HG03442 (cell line): ENCODE measurements around the gene ZBED5.
"Not testable (repeated sequence)": the region's sequence is repeated elsewhere in the genome, so short reads cannot be mapped to it uniquely, and the experiment has no call there.

ENCODE experiments used
- ATAC-seq: cut with Tn5 transposase; IDR thresholded peaks from one replicate; pipeline ENCODE4 v1.9.1; 2021; ENCODE audit warnings: mild to moderate bottlenecking, moderate library complexity; ENCODE audit not compliant: unreplicated experiment

ZBED5 gene

DNA sequence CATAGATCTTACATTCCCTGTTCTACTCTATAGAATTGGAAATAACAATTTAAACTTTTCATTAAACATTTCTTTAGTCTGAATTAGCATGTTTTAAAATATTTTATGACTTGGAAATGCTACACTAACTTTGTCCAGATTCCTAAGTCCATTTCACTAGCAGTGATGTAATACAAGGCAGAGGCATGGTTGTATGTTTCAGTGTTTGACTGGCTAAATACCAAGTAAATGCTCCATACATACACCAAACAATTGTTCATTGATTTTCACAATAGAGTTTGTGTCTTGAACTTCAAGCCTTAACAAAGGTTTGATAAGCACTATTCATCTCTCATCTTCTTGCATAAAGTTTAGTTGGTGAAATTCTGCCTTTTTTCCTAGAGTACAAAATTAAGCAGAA lies 13.5 kb downstream of the ZBED5 start:
- no peak for ATAC-seq

GRCh38 chr11:10838881-10839280 lies 19.0 kb downstream of the ZBED5 start:
- ATAC-seq, result no peak

DNA sequence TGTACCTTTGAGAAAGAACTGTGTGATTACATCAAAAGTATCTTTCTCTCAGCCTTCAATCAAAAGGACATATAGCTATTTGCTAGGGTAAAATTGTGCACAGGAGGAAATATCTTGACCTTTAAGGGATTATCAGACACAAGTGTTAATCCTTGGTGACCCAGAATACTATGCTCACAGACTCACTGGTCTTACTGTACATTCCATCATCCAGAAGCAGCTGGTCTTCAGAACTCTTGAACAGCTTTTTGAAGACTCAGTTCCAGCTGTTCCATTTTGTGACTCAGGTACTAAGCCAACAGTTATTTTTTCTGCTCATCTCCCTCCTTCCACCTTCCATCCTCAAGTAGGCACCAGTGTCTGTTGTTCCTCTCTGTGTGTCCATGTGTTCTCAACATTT lies 19.8 kb downstream of the ZBED5 start:
- no peak for ATAC-seq

DNA sequence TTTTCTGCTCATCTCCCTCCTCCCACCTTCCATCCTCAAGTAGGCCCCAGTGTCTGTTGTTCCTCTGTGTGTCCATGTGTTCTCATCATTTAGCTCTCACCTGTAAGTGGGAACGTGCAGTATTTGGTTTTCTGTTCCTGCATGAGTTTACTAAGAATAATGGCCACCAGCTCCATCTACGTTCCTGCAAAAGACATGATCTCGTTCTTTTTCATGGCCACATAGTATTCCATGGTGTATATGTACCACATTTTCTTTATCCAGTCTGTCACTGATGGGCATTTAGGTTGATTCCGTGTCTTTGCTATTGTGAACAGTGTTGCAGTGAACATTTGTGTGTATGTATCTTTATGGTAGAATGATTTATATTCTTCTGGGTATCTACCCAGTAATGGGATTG lies 21.0 kb downstream of the ZBED5 start:
- not testable (repeated sequence) for ATAC-seq

DNA sequence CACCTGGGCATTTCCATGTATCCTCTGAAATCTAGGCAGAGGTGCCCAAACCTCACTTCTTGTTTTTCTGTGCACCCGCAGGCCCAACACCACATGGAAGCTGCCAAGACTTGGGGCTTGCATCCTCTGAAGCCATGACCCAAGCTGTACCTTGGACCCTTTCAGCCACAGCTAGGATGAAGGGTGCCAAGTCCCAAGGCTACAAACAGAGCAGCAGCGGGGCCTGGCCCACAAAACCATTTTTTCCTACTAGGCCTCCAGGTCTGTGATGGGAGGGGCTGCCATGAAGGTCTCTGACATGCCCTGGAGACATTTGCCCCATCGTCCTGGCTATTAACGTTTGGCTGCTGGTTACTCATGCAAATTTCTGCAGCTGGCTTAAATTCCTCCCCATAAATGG lies 28.7 kb downstream of the ZBED5 start:
- no peak for ATAC-seq

- ATAC-seq, result no peak
Observed at GRCh38 chr11:10828402-10828801, 29.5 kb downstream of the ZBED5 start.

- peak; percentile 66 for ATAC-seq
Observed at GRCh38 chr11:10824888-10825287, 33.0 kb downstream of the ZBED5 start.

GRCh38 chr11:10823152-10823579 lies 34.7 kb downstream of the ZBED5 start:
- no peak for ATAC-seq

DNA sequence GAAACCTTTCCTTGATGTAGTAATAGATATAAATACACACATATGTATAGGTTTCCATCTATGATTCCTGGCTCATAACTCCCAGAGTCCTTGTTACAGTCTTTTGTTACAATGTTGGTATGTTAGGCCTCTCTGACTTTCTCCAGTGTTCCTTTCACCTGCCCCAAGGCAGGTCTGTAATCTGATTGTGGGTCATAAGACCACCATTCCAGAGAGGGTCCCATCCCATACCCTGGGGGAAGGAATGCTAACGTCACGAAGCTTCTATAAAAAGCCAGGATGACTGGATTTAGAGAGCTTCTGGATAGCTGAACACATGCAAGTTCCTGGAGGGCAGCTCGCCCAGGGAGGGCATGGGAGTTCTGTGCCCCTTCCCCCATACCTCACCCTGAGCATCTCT lies 35.4 kb downstream of the ZBED5 start:
- not testable (repeated sequence) for ATAC-seq

DNA sequence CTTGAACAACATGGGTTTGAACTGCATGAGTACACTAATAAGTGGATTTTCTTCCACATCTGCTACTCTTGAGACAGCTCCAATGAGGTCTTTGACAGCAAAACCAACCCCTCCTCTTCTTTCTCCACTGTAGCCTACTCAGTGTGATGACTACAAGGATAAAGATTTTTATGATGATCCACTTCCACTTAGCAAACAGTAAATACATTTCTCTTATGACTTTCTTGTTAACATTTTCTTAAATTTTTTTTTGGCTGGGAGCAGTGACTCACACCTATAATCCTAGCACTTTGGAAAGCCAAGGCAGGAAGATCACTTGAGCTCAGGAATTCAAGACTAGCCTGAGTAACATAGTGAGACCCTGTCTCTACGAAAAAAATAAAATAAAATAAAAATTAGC lies 39.3 kb downstream of the ZBED5 start:
- ATAC-seq, result no peak

DNA sequence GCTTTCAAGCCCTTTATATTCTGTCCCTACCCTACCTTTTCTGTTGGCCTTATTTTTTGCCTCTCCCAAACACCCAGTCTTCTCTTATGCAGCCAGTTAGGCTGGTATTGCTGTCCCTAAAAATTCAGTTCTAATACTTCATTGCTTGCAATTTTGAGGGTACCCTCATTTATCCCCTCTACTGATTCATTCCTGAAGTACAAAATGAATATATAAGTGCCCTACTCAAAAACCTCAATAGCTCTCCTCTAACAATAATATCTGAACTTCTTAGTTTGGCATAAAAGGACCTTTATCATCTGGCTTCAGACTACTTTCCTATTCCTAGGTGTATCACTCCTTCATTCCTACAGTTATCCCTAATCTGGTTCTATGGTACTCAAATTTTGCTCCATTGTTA lies 43.9 kb downstream of the ZBED5 start:
- no peak for ATAC-seq

DNA sequence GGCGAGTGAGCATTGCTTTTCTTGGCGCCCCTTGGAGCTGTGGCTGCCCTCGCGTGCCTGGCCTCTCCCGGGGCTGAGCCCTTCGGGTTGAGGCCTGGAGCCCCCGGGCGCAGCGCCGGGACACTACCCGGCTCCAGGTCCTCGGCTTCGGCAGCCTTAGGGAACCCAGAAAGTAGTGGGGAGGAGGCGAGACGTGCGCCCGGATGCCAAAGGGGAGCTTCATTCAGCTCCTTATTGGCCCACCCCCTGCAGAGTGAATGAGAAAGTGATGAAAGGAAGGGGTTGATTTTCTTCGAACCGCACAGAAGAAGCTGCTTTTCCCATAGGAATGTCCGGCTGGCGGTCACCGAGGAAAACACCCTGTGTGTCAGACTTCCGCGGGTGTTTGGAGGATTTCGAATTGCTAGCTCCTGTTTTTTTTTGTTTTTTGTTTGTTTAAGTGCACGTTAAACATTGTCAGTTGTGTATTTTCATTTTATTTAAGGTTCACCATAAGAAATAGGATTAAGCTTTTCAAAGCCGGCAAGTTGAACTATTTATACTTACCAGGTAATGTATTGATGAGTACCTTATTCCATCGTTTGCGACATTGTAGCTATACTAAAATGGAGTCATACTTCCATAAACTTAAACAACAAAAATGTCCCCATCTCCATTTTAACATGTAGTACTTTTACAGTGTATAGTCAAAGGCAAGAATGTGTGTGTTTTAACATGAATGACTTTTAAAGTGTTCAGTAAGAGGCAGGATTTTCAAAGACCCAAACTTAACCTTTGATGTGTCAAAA lies 48.3 kb downstream of the ZBED5 start:
- peak; percentile 17 for ATAC-seq

DNA sequence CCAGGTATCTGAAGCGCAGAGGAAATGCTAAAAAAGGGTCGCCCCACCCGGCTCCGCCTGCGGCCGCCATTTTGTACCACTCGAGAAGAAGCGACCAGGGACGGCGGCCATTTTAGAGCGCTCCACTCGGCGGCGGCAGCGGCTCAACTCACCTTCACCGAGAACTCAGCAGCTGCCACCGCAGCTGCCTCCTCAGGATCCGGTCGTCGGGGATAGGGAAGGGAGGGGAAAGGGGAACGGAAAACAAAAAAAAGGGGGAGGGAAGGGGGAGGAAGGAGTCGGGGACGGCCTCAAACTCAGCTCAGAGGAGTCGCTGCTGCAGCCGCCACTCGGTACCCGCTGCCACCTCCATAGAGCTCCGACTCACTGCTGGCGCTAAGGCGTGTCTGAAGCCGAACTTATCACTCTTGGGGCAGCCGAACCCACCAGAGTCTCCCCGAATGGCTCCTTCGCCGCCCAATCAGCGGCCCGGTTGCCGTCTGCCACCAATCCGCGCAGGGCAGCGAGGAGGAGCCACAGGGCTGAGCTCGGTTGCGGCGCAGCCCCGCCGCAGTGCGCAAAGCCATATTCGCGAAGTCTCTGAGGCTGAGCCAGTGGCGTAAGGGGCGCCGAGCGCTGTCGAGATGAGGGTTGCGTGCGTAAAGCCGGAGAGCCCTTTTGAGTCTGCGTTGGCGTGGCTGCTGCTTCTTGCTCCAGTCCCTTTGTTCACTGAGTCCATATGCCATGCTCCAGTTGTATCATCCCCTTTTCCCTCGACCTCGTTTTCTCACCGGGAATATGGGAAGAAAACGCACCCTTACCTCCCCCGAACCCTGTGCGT lies 49.1 kb downstream of the ZBED5 start, which contains the start of gene EIF4G2:
EIF4G2 (minus strand) TSS at position 374 of the 820 bp plus-strand sequence.
- peak; percentile 88 for ATAC-seq

DNA sequence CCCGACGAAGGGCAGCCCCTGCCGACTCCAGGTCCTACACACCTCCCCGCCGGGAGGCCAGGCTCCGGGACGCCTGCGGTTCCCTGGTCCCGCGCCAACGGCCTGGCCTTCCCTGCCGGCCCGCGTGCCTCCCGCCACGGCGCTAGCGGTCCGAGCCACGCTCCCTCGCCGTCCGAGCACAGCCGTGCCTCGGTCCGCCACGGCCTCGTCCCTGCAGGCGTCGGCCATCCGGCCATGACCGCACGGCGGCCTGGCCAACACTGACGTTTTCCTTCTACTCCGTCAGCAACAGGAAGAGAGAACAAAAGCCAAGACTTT lies 49.7 kb downstream of the ZBED5 start:
- ATAC-seq, result no peak

GRCh38 chr11:10807493-10808234 lies 50.2 kb downstream of the ZBED5 start:
- ATAC-seq, result peak; percentile 1

GRCh38 chr11:10806206-10806605 lies 51.6 kb downstream of the ZBED5 start:
- no peak for ATAC-seq

DNA sequence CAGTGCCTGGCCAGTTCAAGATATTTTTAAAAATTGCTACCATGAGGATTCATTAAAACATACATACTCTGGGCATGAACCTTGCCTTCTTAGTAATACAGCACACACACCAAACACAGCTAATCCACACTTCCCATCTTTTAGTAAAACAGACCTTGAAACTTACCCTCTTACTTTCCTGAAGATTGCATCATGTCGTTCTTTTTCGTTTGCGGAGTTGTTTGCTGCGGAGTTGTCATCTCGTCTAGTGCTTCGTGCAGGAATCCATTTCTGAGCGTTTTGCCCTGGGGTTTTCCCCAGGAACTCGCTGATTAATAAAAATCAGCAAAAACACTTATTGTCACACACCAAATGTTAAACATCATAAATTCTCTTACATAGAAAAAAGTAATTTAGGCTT lies 52.1 kb downstream of the ZBED5 start:
- ATAC-seq, result no peak

- ATAC-seq, result no peak
Observed at GRCh38 chr11:10803676-10804075, 54.2 kb downstream of the ZBED5 start.
